ENCODE data around the gene SLC6A20. TPM values are rescaled to one million over a fixed set of nuclear protein-coding genes. Genes with fewer than 3 reads are reported as not detected.
"Not testable (repeated sequence)": the region's sequence is repeated elsewhere in the genome, so short reads cannot be mapped to it uniquely, and the experiment has no call there.

Gene SLC6A20
- total RNA-seq, 1 donor from 2014 or later = not detected

- Histone ChIP-seq H3K4me3 (ENCODE audit: low read depth, low read length) (no peak overlapping the region), H3K36me3 (ENCODE audit: control insufficient read depth, insufficient read depth, low read length) (no peaks in the 10 kb centered on the region), H3K27me3 (ENCODE audit: control insufficient read depth, insufficient read depth, low read length) (no peaks in the 10 kb centered on the region)
- DNase-seq (ENCODE audit: low read depth) (peak; percentile 73), FAIRE-seq (peak; percentile 72)
- no peak for TF ChIP-seq CTCF (IDR thresholded peaks at IDR 0.05; ENCODE audit: insufficient read depth, low read length, severe bottlenecking)
Observed at GRCh38 chr3:45753095-45753494, 43.2 kb downstream of the SLC6A20 start.

- H3K36me3 ChIP-seq (ENCODE audit: control insufficient read depth, insufficient read depth, low read length) = peaks cover 1% of the 10 kb centered on the region
- no peak for FAIRE-seq
- H3K27me3 ChIP-seq (ENCODE audit: control insufficient read depth, insufficient read depth, low read length) = no peaks in the 10 kb centered on the region
- no peak overlapping the region for H3K4me3 ChIP-seq (ENCODE audit: low read depth, low read length)
- TF ChIP-seq CTCF (IDR thresholded peaks at IDR 0.05; ENCODE audit: insufficient read depth, low read length, severe bottlenecking) = no peak
- DNase-seq (ENCODE audit: low read depth) = no peak
Observed at GRCh38 chr3:45751537-45752242, 44.6 kb downstream of the SLC6A20 start.

GRCh38 chr3:45749880-45750279, 46.5 kb downstream of the SLC6A20 start:
- no peak for DNase-seq (ENCODE audit: low read depth)
- TF ChIP-seq CTCF (IDR thresholded peaks at IDR 0.05; ENCODE audit: insufficient read depth, low read length, severe bottlenecking) = no peak
- Histone ChIP-seq H3K4me3 (ENCODE audit: low read depth, low read length) (no peak overlapping the region), H3K27me3 (ENCODE audit: control insufficient read depth, insufficient read depth, low read length) (no peaks in the 10 kb centered on the region), H3K36me3 (ENCODE audit: control insufficient read depth, insufficient read depth, low read length) (peaks cover 1% of the 10 kb centered on the region)
- FAIRE-seq = no peak

- DNase-seq (ENCODE audit: low read depth); H3K4me3 ChIP-seq (ENCODE audit: low read depth, low read length); H3K27me3 ChIP-seq (ENCODE audit: control insufficient read depth, insufficient read depth, low read length); H3K36me3 ChIP-seq (ENCODE audit: control insufficient read depth, insufficient read depth, low read length); FAIRE-seq: not testable (repeated sequence)
Observed at GRCh38 chr3:45749036-45749600, 47.2 kb downstream of the SLC6A20 start.

- no peak for TF ChIP-seq CTCF (IDR thresholded peaks at IDR 0.05; ENCODE audit: insufficient read depth, low read length, severe bottlenecking)
- H3K36me3 ChIP-seq (ENCODE audit: control insufficient read depth, insufficient read depth, low read length) = peaks cover 1% of the 10 kb centered on the region
- FAIRE-seq (no peak), DNase-seq (ENCODE audit: low read depth) (peak; percentile 83)
- no peaks in the 10 kb centered on the region for H3K27me3 ChIP-seq (ENCODE audit: control insufficient read depth, insufficient read depth, low read length)
- no peak overlapping the region for H3K4me3 ChIP-seq (ENCODE audit: low read depth, low read length)
Observed at GRCh38 chr3:45748068-45748467, 48.3 kb downstream of the SLC6A20 start.

- Histone ChIP-seq H3K4me3 (ENCODE audit: low read depth, low read length) (no peak overlapping the region), H3K36me3 (ENCODE audit: control insufficient read depth, insufficient read depth, low read length) (peaks cover 3% of the 10 kb centered on the region), H3K27me3 (ENCODE audit: control insufficient read depth, insufficient read depth, low read length) (no peaks in the 10 kb centered on the region)
- DNase-seq (ENCODE audit: low read depth) = no peak
- FAIRE-seq = peak; percentile 47
- TF ChIP-seq CTCF (IDR thresholded peaks at IDR 0.05; ENCODE audit: insufficient read depth, low read length, severe bottlenecking) = no peak
Observed at GRCh38 chr3:45746777-45747622, 49.3 kb downstream of the SLC6A20 start.

Data from bronchial epithelial cell (primary cell).